Stimulated activated naive CD4-positive, alpha-beta T cell (primary cell): ENCODE results near the gene CBY3.
"Not testable (repeated sequence)": the region's sequence is repeated elsewhere in the genome, so short reads cannot be mapped to it uniquely, and the experiment has no call there.

Source experiments
- DNase-seq, 6 experiments: peaks; one replicate each; lab custom pipeline; 2025; lab: John Stamatoyannopoulos, UW

CBY3 gene

GRCh38 chr5:179678223-179679013, 2.4 kb downstream of the CBY3 start:
- peak; percentile 84 to 93 (median 91) for DNase-seq

- DNase-seq: peak in 4 of 6 experiments; percentile 6 to 29 (median 18)
Observed at GRCh38 chr5:179668391-179668790, 12.4 kb downstream of the CBY3 start.

GRCh38 chr5:179661647-179662046, 19.2 kb downstream of the CBY3 start:
- DNase-seq: not testable (repeated sequence)

- DNase-seq: peak in 3 of 6 experiments; percentile 9 to 26 (median 18)
Observed at GRCh38 chr5:179658179-179658856, 22.5 kb downstream of the CBY3 start.

- DNase-seq: not testable (repeated sequence)
Observed at GRCh38 chr5:179657302-179658178, 23.3 kb downstream of the CBY3 start.

- not testable (repeated sequence) for DNase-seq
Observed at GRCh38 chr5:179653135-179653534, 27.7 kb downstream of the CBY3 start.

- DNase-seq: not testable (repeated sequence)
Observed at GRCh38 chr5:179650245-179650644, 30.6 kb downstream of the CBY3 start.

- DNase-seq: not testable (repeated sequence)
Observed at GRCh38 chr5:179649166-179649703, 31.6 kb downstream of the CBY3 start.

- no peak for DNase-seq
Observed at GRCh38 chr5:179648410-179648809, 32.4 kb downstream of the CBY3 start.

- DNase-seq: not testable (repeated sequence)
Observed at GRCh38 chr5:179644766-179645165, 36.1 kb downstream of the CBY3 start.

GRCh38 chr5:179643141-179643920, 37.5 kb downstream of the CBY3 start:
- not testable (repeated sequence) for DNase-seq

- DNase-seq: not testable (repeated sequence)
Observed at GRCh38 chr5:179642626-179643025, 38.2 kb downstream of the CBY3 start.

GRCh38 chr5:179641745-179642144, 39.1 kb downstream of the CBY3 start:
- not testable (repeated sequence) for DNase-seq

- DNase-seq: not testable (repeated sequence)
Observed at GRCh38 chr5:179639296-179639695, 41.5 kb downstream of the CBY3 start.

- DNase-seq: not testable (repeated sequence)
Observed at GRCh38 chr5:179634370-179635172, 46.3 kb downstream of the CBY3 start.

GRCh38 chr5:179633501-179634369, 47.1 kb downstream of the CBY3 start:
- not testable (repeated sequence) for DNase-seq
